DOHH2 (cell line): ENCODE results near the gene PDIK1L.

Experiments used
- CTCF ChIP-seq: fragments of 200-600 bp; sonication (generic); IDR thresholded peaks from one replicate; pipeline ENCODE4 v1.5.1; 2014; ENCODE audit warnings: antibody characterized with exemption, mild to moderate bottlenecking, low read depth, low read length; ENCODE audit not compliant: poor library complexity, severe bottlenecking
- EZH2phosphoT487 ChIP-seq: fragments of 200-600 bp; sonication (generic); IDR thresholded peaks from 2 replicates; pipeline ENCODE4 v1.6.1; 2017; ENCODE audit warnings: borderline replicate concordance, mild to moderate bottlenecking, antibody characterized with exemption, low read length, moderate library complexity, mixed read lengths

- TF ChIP-seq CTCF (no peak), EZH2phosphoT487 (no peak)
These were observed 2.7 kb downstream of the PDIK1L start for GRCh38 chr1:26114165-26114927.
